ENCODE results near the gene NGEF. TPM values are rescaled to one million over a fixed set of nuclear protein-coding genes. Genes with fewer than 3 reads are reported as not detected.

The NGEF gene
- total and polyA plus RNA-seq, 2 donors: 4.1 to 4.2 TPM

Small RNAs within 50 kb of the gene (small RNA-seq; reads per million reads assigned to genes)
- not detected for gene RF00019

Other genes starting within 250 kb of the NGEF start
- 0.63 TPM for gene KCNJ13, start 236.7 kb downstream of the NGEF start, total RNA-seq
- gene KCNJ13, start 236.7 kb downstream of the NGEF start, polyA plus RNA-seq: not detected
- gene SNORC, start 143.0 kb downstream of the NGEF start, total RNA-seq: 0.48 TPM
- 0.98 TPM for gene SNORC, start 143.0 kb downstream of the NGEF start, polyA plus RNA-seq
- gene NEU2, start 19.4 kb upstream of the NGEF start, total RNA-seq: not detected
- not detected for gene NEU2, start 19.4 kb upstream of the NGEF start, polyA plus RNA-seq
- gene INPP5D, start 47.1 kb upstream of the NGEF start, total RNA-seq: 13.5 TPM
- gene INPP5D, start 47.1 kb upstream of the NGEF start, polyA plus RNA-seq: 8.4 TPM
- 29.5 TPM for gene ATG16L1, start 238.4 kb upstream of the NGEF start, total RNA-seq
- 24.5 TPM for gene ATG16L1, start 238.4 kb upstream of the NGEF start, polyA plus RNA-seq

All from urinary bladder (tissue), 2 donors.